GM10847 (cell line): ENCODE results near the gene PRMT2.

Source experiments
- POLR2A ChIP-seq: IDR thresholded peaks from 2 replicates; pipeline ENCODE4 v1.6.1; 2011; ENCODE audit not compliant: insufficient read length; ENCODE audit errors: extremely low read depth

The PRMT2 gene

DNA sequence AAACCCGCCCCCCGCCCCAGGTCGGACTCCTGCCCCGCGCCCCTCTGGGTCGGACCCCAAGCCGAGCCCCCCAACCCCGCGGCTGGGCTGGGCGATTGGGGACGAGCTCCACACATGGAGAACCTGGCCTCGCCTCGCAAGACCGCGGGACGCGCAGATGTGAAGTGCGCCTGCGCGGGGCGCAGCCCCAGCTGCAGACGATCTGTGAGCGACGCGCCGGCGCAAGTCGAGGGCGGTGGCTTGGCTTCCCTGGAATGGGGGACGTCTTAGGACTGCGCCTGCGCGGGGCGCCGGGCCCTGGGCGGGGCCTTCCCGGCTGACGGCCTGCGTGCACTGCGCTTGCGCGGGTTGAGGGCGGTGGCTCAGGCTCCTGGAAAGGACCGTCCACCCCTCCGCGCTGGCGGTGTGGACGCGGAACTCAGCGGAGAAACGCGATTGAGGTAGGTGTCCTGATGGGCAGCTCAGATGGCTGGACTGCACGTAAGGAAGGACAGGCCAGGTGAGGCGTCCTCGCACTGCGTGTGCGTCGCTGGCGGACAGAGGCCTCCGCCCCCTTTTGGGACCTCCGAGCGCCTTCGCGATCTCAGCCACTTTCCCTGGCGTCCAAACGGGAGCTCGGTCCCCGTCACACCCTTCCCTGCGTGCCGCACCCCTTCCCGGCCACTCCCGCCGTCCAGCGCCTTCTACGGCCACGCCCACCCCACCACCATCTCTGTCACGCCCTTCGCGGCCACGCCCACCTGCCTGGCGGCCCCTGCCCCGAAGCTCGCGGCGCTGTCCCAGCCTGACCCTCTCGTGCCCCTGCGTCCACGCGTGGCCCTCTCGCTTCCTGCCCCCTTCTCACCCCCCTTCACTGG lies at the start of gene PRMT2:
TSS of gene PRMT2 (plus strand) at position 351 of the 857 bp plus-strand sequence. CDS start 1,278 bp downstream, outside the sequence.
- peak; percentile 96 for TF ChIP-seq POLR2A

DNA sequence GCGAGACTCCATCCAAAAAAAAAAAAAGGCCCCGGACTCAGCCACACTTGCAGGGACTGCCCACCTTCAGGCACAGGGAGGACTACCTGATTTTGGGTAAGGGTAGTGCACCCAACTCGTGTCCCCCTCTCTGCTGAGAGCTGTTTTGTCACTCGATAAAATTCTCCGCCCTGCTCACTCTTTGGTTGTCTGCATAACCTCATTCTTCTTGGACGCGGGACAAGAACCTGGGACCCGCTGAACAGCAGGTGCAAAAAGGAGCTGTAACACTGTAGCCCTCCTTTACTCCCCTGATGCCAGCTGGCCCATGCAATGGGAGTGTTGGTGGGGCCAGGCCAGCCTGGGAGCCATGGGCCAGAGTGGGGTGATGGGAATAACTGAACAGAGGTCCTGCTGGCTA lies 41.2 kb upstream of the PRMT2 start:
- TF ChIP-seq POLR2A = no peak

DNA sequence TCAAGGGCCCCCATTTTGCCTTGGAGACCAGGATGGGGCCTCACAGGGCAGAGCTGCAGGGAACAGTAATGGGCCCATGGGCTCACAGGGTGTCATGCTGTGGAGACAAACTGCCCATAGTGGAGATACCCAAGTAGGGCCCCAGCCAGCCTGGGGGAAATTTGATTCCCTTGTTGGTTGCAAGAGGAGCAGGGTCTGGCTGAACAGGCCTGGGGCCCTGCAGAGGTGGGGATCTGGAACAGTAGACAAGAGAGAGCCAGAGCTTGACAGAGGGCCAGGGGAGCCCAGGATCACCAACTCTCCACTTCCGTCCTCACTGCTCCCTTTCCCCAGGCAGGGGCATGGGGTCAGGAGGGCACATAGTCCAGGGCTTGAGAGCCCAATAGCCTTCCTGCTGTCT lies 39.3 kb upstream of the PRMT2 start:
- TF ChIP-seq POLR2A = no peak

DNA sequence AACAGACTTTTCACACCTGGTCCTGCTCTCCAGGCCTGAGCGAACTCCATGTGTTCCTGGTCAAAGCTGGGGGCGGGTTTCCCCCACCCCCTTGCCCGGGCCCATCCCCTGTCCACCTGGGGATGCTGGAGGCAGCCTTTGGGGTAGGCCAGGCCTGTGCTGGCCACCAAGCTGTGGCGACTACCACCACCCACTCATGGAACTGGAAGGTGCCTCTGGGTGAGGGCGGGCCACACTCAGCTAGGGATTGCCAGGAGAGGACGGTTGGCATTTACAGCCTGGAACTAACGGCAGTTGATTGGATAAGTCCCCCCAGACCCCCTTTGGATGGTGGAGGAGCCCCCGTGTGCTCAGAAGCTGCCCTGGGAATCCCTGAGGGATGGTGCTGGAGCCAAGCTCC lies 38.4 kb upstream of the PRMT2 start:
- TF ChIP-seq POLR2A = no peak

DNA sequence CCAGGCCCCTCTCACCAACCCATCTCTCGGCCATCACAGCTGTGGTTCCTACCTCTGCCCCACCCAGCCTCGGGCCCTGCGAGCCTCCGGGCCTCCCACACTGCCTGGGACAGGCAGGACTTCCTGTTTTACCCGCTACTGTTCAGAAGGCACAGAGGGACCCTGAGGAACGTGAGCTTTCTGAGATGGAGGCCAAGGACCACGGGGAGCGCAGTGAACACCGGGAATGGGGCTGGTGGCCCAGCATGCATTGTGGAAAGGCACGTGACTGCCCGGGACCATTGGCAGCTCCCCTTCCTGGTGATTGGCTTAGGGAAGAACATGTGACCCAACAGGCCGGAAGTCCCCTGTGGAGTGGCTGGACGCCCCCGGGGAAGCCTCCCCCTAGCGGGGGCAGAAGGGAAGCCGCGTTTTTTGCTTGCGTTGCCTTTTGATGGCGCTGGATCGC lies 37.6 kb upstream of the PRMT2 start:
- no peak for TF ChIP-seq POLR2A

DNA sequence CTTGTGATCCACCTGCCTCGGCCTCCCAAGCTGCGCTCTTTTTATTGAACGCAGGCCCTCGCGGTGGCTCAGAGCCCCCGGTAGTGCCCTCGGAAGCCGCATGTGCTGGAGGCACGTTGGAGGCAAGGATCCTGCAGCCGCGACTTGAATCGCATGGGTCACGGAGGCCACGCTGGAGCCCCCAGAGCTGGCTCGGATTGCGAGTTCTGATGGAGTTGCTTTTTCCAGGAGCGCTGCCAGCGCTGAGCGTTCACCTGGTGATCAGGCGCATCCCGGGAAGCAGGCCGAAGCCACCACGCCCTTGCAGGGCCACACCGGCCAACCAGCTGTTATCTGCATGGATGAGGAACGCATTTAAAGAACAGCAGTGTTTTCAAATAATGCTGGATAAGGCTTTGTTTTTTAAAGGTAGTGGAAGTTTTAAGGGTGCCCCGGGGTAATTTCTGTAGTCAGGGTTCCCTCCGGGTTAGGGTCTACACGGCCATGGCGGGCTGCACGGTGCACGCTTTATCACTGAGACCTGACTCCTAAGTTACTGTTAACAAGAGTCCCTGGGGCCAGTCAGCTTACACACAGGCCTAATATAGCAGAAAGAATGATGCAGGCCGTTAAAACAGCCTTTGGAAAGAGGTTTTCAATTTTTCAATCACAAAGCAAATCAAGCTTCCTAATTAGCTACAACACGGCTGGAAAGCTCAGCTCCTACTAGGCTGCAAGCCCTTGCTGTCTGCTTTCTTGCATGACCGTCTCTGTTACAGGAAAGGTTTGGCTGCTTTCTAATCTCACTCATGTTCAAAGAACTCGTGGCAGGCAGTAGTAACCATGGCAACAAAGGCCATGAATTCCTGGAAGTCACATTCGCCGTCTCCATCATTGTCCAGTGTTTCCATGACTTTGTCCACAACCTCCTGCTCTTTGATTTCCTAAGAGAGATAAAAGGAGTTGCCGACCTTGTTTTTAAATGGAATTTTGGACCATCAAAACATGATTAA lies 36.6 kb upstream of the PRMT2 start:
- TF ChIP-seq POLR2A = no peak

DNA sequence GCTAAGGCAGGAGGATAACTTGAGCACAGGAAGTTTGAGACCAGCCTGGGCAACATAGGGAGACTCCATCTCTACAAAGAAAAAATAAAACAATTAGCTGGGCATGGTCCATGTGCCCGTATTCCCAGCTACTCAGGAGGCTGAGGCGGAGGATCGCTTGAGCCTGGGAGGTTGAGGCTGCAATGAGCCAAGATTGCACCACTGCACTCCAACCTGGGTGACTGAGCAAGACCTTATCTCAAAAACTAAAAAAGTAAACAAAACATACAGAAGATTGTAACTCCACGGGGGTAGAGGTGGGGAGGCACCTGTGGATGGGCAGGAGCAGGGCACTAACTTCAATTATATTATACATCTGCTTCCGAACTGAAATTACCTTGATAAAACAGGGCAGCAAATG lies 35.2 kb upstream of the PRMT2 start:
- no peak for TF ChIP-seq POLR2A

DNA sequence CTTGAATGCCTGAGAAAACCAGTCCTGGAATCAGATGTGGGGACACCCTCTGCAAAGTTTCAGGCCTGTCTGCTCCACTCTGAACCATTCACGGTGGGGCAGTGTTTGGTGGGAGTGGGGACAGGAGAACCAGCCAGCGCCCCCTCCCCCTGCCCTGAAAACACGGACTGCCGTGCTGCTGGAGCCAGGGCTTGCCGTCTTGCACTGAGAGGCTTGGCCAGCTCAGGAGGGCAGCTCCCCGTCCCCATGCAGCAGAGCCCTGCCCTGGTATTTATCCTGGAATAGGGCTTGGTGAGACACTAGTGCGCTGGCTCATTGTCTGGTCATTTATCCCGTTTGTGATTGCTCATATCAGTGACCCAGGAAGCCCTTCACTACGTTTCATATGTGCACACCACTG lies 34.5 kb upstream of the PRMT2 start:
- no peak for TF ChIP-seq POLR2A

DNA sequence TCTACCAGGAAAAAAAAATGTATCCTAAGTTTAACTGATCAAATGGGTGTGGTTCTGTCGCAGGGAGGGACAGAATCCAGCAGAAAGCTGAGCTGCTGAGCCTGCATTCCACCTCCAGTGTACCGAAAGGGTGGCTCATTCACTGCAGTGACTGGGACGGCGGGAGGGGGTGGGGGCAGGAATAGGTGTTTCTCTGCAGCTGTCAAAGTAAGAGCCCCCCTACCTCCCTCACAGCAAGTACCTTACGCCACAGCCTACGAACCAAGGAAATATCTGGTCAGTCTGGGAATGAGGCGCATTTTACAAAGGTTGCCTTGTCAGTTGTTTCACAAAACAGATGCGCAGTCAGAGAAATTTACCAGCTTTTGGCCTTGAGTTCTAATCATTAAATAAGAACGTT lies 32.2 kb upstream of the PRMT2 start:
- TF ChIP-seq POLR2A = no peak

DNA sequence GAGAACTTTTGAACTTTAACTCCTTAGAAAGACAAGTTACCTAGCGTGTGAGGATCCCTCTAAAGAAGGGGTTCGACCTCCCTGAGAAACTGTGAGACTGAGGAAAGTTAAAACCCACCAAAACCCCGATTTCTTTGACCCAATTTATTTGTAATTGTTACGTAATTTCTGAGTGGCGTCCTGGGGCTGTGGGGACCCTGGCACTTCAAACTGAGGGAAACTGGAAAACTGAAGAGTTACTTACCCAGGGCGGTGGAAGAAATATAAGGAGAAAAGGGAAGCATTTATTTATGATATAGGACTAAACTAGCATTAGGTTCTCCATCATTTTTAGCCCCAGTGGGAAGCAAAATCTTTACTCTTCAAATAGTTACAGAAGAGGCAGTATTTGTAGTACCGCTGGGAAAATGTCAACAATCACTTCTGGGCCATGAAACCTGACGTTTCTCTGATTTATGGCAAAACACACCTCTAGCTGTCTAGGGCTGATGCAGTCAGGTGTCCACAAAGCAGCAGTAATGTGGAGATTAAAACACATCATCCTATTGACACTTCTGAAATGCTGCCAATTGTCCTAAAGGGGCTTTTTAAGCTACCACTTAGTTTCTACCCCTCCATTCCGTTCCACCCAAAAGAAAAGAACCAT lies 31.0 kb upstream of the PRMT2 start:
- no peak for TF ChIP-seq POLR2A

DNA sequence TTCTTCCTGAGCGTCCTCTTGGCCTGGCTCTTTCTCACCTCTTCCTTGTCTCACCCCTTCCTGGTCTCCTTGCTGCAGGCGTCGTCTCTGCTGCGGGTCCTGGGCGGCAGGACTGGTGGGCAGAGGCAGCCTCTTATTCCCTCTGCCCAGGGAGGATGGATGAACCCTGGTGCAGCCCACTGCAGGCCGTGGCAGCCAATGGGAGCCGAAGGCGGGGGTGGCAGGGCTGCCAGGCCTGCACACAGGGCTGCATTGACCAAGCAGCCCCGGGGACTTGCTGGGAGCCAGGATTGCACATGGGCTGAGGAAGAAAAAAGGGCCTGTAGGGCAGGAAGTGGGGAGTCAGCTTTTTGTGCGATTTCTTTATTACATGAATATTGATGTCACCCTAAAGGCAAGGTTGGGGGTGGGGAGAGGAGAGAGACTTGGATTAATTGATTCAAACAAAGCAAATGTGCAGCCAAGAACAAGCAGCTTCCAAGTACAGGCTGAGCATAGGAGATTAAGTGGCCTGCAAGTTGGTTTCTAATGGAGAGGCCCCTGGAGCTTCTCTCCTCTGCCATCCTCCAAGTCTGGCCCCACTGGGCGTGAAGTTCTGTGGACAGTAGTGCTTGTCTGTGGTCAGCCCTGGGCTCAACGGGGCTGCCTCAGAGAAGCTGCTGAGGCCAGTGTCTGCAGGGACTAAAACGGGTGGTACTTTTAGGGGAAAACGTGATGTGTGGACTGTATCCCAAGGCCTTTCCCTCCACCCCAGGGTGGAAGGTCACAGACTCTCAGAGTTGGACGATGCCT lies 30.3 kb upstream of the PRMT2 start, which contains the start of gene S100B:
TSS of gene S100B (minus strand) at position 108 of the 792 bp plus-strand sequence. CDS start 2,667 bp downstream, outside the sequence.
- TF ChIP-seq POLR2A = no peak

DNA sequence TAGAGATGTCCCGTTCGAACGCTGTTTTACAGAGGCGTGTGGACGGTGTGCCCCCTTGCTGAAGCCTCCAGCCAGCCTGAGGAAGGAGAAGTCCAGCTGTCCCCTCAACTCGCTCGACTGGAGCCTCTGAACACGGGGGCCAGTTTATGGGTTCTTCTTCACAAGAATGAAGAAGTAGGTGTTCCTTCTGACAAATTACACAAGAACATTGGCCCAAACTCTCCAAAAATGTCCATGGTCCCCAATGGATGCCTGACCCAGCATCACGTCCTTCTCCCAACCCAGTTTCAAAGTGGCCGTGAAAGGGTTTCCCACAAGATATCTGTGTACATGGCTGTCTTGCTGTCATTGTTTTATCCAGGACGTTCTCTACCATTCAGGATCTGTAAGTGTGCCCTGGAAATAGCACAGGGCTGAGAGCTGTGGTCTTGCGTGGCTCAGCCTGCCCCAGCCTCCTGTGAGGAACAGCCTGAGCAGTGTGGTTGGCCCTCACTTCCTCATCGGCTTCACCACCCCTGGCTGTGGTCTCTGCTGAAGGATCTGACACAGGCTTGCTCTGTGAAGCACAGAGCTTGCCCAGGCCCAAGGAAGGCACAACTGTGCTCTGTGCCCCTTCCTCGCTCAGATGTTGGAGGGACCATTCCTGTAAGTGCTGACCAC lies 29.6 kb upstream of the PRMT2 start:
- TF ChIP-seq POLR2A = no peak

DNA sequence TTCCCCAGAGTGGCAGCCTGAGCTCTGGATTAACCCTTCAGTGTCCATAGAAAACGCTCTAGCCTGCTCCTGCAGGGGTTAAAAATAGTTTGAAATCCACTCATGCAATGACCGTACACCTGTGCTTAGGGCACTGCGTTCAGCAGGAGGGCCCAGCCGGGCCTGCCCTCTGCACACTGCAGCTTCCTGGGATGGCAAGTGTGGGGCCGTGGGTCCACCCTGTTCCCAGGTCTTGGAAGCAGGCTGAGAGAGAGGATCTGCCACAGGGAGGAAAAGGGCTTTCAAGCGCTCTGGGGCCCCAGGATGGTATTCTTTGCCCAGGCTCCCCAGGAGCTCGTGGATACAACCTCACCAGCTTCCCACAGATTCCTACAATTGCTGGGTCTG lies 29.1 kb upstream of the PRMT2 start:
- no peak for TF ChIP-seq POLR2A

DNA sequence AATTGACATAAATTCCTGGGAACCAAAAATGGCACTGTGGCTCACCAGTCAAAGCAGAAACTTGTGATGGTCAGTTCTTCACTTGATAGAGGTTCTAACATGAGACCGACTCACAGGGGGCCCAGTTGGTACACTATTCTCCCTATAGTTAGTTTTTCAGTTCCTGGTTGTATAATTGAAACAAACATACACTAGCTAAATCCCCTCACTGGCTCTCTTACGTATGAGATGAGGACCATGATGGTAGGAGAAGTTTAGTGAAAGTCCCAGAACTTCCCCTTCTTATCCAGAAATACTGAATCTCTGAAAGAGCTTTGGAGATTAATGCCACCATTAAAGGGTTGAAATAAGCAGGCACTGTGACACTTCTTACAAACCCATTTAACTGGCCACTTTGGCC lies 27.8 kb upstream of the PRMT2 start:
- TF ChIP-seq POLR2A = no peak

DNA sequence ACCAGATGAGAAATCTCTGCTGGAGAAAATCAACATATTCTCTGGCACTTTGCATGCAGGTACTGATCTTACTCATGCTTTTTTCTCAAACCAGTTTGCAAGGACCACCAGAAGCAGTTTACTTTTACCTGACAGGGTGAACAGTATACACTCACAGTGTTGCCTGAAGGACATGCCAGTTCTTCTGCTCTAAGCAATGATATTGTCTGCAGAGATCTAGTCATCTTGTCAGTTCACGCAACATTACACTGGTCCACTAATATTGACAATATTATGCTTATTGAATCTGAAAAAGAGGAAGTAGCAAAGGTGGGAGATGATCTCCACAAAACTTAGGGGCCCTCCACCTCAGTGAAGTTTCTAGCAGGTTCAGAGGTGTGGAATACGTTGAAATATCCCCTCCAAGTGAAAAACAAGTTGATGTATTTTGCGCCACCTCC lies 26.8 kb upstream of the PRMT2 start:
- no peak for TF ChIP-seq POLR2A
